ENCODE results near the gene ADARB1.

Gene ADARB1

GRCh38 chr21:45041984-45042663 lies 32.3 kb upstream of the ADARB1 start:
- TF ChIP-seq, protein P1, sequence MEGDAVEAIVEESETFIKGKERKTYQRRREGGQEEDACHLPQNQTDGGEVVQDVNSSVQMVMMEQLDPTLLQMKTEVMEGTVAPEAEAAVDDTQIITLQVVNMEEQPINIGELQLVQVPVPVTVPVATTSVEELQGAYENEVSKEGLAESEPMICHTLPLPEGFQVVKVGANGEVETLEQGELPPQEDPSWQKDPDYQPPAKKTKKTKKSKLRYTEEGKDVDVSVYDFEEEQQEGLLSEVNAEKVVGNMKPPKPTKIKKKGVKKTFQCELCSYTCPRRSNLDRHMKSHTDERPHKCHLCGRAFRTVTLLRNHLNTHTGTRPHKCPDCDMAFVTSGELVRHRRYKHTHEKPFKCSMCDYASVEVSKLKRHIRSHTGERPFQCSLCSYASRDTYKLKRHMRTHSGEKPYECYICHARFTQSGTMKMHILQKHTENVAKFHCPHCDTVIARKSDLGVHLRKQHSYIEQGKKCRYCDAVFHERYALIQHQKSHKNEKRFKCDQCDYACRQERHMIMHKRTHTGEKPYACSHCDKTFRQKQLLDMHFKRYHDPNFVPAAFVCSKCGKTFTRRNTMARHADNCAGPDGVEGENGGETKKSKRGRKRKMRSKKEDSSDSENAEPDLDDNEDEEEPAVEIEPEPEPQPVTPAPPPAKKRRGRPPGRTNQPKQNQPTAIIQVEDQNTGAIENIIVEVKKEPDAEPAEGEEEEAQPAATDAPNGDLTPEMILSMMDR (IDR thresholded peaks at IDR 0.05) = no peak

- TF ChIP-seq, protein P1 (IDR thresholded peaks at IDR 0.05) = no peak
Measured at GRCh38 chr21:45042664-45043161, 31.7 kb upstream of the ADARB1 start.

GRCh38 chr21:45043541-45044020 lies 30.8 kb upstream of the ADARB1 start:
- TF ChIP-seq, protein P1 (IDR thresholded peaks at IDR 0.05) = no peak

DNA sequence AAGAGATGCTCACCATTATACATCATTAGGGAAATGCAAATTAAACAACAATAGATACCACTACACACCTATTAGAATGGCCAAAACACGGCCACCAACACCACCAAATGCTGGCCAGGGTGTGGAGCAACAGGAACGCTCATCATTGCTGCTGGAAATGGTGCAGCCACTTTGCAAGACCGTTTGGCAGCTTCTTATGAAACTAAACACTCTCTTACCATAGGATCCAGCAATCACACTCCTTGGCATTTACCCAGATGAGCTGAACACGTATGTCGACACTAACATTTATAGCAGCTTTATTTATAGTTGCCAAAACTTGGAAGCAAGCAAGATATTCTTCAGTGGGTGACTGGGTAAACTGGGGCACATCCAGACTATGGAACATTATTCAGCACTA lies 28.9 kb upstream of the ADARB1 start:
- TF ChIP-seq, protein P1 (IDR thresholded peaks at IDR 0.05) = no peak

DNA sequence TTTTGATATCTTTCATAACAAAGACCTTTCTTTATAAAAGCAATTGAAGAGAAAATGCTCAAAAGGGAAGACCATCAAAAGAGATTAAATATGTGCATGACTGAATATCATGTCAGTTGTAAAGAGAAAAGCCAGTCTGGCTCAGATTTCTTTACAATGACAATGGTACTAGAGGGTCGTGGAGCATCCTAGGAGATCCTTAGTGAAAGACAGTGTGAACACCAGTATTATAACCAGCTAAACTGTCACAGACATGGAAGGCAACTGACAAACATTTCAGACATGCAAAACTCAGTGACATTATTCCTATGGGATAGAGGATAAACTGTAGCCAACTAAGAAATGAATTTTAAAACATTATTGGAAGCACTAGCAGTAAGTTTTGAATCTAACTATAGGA lies 27.1 kb upstream of the ADARB1 start:
- TF ChIP-seq, protein P1 (IDR thresholded peaks at IDR 0.05) = no peak

DNA sequence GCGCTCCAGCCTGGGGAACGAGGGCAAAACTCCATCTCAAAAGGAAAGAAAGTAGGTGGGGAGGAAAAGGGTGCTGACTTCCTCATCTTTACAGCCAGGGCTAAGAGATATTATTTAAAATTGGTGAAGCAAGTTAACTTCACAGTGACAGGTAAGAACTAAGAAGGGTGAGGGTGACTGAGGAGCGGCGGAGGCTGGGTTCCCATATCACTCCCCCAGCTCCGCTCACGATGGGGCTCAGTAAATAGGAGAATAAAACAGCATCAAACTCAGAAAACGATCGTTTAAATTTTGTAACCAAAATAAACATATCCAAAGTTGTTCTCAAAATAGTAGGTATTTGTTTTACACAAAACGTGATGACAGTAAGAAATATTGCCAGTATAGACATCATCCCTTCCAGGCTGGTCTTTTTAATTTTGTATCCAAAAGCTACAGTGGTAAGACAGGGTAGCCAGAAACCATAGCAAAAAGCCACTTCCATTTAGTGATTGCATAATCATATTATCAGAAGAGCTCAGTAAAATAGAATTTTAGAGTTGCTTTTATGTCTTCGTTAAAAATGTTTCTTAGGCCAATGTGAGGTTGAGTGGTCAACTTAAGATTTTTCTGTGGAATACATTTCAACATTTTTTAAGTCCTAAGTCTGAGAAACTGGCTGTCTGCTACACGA lies 26.2 kb upstream of the ADARB1 start:
- TF ChIP-seq, protein P1 (IDR thresholded peaks at IDR 0.05) = no peak

- TF ChIP-seq, protein P1 (IDR thresholded peaks at IDR 0.05) = no peak
Measured at GRCh38 chr21:45048968-45049367, 25.4 kb upstream of the ADARB1 start.

Measured in LNCAP (cell line).